Fibroblast of the conjunctiva (primary cell): ENCODE data around the gene ADRA1B.
"Not testable (repeated sequence)": the region's sequence is repeated elsewhere in the genome, so short reads cannot be mapped to it uniquely, and the experiment has no call there.

Source experiments
- DNase-seq: peaks from one replicate; pipeline ENCODE4 v3.0.0-alpha.2; 2010; ENCODE audit warnings: low read depth

The ADRA1B gene

DNA sequence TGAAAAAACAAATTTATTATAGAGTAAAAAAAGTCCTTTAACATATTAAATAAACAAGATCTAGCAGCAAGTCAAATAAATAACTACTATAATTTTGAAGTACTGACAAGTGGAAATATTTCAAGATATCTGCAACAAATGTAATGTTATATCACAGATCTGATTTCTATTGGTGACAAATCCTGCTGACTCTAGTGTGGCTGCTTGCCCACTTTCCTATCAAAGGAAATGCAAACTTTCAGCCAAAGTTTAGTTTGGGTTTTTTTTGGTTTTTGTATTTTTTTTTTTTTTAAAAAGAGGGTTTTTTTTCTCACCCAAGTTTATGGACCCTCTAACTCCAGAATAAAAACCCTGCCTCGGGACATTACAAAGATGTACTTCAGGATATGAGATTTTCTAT is 12.9 kb downstream of the ADRA1B start:
- no peak for DNase-seq

- no peak for DNase-seq
Observed at GRCh38 chr5:159933531-159934485, 17.5 kb downstream of the ADRA1B start.

DNA sequence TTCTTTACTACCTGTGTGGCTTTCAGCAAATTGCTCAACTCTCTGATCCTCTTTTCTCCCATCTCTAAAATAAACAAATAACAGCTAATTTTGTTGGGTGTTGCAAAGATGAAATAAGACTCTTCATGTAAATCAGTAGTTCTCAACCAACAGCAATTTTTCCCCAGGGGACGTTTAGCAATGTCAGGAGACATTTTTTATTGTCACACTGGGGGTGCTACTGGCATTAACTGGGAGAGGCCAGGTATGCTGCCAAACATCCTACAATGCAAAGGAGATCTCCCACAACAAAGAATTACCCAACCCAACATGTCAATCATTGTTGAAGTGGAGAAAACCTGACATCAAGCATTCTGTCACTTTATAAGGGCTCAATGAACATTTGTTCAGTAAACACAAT is 19.7 kb downstream of the ADRA1B start:
- DNase-seq: no peak

DNA sequence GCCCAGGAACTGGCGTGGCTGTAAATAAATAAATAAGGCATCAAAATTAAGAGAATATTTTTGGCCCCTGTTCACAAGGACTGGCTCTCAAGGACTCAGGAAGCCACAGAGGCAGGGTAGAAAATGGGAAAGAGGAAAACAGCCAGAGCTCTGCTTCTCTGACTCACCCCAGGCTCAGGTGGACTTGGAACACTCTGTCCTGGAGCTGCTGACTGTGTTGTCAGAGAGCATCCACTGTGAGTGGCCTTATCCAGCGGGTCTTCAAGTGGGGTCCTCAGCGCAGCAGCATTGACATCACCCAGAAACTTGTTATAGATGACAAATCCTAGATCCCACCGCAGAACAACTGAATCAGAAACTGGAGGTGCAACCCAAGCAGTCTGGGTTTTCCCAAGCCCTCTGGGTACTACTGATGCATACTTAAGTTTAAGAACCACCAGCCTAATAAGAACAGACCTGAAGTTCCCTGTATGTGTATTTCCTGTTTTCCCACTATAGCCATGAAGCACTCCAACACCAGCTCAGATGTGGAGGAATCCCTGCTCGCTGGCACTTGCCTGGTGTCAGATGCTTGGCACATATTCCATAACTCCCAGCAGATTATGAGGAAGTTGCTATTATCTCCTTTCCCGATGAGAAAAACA is 20.5 kb downstream of the ADRA1B start:
- no peak for DNase-seq

DNA sequence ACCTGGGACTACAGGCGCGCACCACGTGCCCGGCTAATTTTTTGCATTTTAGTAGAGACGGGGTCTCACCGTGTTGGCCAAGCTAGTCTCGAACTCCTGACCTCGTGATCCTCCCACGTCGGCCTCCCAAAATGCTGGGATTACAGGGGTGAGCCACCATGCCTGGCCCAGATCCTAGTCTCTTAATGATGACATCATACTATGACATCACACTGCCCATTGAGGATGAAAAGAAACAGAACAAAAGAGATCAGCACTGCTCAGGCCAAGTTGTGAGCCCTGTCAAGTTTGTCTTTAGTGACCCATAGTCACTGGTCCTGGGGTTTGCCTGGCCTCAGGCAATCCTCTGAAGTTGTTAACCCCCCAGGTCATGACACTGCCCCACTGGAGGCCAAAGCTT is 21.3 kb downstream of the ADRA1B start:
- no peak for DNase-seq

GRCh38 chr5:159943326-159943725 is 27.0 kb downstream of the ADRA1B start:
- no peak for DNase-seq

DNA sequence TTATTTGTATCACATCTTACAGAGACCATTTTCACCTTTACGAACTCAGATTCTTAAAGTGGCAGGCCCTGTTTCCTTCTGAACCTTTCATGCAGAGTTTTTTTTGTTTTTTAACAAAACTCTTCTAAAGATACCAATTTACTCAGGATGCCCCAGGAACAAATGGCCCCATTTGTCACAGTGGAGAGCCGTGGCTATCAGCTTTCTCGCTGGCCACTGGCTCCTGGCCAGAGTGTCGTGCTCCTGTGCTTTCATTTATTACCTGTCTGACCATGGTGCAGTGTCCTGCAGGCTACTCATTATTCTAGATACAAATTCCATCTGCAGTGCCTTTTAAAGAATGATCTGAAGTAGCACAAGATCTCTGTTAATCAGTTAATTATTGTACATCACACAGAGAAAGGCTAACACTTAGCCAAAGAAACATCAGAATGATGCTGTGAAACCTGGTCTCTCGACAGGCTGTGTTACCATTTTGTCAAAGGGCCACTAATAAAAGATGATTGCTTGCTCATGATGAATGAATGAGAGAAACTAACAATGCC is 27.8 kb downstream of the ADRA1B start:
- DNase-seq: no peak

GRCh38 chr5:159945359-159945758 is 29.1 kb downstream of the ADRA1B start:
- DNase-seq: no peak

- DNase-seq: no peak
Observed at GRCh38 chr5:159947708-159948358, 31.6 kb downstream of the ADRA1B start.

DNA sequence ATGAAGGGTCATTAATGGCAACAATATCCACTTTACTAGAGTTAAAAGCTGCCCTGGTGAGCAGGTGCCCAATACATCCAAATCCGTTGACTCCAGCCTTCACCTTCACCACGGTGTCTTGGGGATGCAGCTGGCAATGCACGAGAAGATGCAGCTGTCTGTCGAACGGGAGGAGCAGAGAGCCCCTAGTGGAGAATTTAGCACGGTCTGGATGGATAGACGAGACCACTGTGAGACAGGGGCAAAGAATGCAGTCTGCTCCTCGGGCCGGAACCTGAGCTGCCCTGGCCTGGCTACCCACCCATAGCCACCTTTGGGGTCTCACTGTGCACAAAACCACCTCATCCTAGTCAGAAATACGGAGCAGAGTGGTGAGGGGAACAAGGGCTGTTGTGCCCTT is 35.1 kb downstream of the ADRA1B start:
- no peak for DNase-seq

DNA sequence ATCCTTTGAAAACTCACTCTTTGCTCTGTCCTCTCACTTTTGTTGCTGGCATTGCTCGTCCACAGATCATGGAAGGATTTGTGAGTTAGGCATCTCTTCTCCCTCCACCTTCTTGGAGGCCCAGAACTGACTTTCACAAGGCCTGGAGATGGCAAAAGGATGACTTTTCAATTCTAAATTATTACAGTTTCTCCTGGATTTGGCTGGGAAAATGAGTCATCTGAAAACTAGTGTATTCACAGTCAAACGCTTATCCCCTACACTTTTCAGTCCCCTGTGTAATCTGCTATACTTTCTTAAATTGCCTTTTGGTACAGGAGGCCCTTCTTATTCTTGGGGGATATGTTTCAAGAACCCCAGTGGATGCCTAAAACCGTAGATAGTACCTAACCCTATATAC is 35.6 kb downstream of the ADRA1B start:
- no peak for DNase-seq

DNA sequence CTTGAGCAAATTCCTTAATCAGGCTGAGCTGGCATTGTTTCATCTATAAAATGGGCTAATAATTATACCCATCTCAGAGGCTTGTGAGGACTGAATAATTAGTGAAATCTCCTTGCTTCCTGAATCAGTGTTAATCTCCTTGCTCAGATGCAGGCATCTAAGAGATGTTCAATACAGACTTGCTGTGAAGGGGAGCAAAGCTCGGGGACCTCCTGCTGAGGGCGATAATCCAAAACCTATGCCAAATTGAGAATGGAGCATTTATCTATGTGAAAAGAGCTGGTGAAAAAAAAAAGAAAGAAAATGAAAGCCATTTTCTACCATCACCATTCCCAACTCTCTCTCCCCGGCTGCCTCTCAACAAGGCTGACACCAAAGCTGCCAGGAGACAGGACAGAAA is 37.3 kb downstream of the ADRA1B start:
- no peak for DNase-seq

DNA sequence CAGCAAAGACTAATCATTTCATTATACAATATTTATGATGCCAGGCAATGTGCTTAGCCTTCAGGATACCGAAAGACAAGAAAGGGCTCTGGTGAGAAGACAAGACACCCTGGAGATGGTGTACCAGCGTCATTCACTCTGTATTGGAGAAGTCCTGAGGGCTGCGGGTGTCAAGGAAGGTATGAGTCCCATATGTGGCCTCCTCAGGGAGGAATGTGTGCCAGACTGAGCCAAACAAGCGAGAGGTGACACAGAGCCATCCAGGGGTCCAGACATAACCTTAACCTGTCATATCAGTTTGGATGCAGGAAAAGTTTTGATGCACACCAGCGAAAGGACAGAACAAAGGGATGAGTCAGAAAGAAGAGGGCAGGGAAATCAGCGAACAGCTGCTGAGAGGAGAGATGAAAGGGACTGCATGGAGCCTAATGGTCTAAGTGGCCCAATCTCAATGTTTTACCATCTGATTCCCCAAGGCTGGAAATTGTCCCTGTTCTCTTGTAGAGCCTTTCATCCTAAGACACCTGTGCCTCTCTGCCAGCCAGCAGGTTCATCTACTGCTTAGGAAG is 38.9 kb downstream of the ADRA1B start:
- no peak for DNase-seq

DNA sequence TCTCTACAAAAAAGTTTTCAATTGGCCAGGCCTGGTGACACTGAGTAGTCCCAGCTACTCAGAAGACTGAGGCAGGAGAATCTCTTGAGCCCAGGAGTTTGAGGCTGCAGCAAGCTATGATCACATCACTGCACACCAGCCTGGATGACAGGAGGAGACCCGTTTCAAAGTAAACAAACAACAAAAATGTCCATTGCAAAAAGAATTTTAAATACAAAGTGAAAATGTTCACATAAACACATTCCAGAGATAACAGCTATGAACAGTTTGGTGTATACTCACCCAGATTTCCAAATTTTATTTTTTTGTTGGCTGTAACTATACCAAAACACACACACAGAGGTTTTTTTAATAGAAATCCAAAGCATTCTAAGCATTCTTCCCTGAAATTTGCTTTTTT is 39.8 kb downstream of the ADRA1B start:
- DNase-seq: no peak

DNA sequence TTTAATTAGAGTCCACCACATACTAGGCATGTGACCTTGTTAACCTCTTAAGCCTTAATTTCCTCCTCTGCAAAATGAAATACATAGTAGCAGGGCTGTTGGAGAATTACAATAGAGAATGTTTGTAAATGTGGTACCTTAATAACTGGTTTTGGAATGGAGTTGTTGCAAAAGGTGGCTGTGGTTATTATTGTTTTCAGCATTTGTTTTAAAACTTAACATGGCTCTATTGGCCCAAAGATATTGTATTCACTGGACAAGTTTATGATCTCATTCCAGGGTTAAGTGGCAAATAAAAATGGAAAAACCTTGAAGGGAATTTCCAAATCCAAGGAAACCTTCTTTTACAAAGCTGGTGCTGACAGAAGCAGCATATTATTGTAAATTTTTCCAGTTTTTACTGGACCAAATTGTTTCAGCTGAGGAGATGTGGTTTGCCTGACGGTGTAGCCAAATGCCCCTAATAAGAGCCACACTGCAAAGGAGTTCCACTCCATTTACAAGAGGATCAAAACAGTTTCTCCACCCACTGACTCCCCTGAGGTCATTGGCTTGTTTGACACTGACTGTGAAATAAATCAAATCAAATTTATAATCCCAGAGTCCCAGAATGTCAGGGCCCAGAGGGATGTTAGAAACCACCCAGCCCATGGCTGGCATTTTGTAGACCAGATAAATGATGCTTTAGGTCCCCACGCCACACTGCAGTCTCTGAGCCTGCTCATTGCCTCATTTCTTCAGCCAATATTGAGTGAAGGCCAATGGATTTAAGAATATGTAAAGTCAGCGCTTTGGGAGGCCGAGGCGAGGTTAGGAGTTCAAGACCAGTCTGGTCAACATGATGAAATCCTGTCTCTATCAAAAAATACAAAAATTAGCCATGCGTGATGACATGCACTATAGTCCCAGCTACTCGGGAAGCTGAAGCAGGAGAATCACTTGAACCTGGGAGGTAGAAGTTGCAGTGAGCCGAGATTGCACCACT is 45.2 kb downstream of the ADRA1B start:
- DNase-seq: no peak

GRCh38 chr5:159962214-159962613 is 45.9 kb downstream of the ADRA1B start:
- DNase-seq: no peak

DNA sequence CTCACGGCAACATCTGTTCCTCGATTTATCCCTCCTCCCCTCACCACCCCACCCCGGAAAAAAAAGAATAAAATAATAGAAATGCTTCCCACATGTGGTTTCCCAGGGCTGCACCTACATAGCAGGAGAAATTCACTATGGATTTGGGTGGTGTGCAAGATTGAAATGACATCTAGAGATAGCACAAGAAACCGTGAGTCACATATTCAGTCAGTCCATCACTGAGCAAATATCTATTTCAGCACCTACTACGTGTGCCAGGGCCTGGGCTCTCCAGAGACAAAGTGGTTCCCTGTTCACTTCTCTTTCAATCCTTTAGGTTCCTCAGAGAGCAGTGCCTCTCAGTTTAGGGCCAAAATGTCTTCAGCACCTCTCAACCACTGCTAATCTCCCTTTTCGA is 47.7 kb downstream of the ADRA1B start:
- no peak for DNase-seq

DNA sequence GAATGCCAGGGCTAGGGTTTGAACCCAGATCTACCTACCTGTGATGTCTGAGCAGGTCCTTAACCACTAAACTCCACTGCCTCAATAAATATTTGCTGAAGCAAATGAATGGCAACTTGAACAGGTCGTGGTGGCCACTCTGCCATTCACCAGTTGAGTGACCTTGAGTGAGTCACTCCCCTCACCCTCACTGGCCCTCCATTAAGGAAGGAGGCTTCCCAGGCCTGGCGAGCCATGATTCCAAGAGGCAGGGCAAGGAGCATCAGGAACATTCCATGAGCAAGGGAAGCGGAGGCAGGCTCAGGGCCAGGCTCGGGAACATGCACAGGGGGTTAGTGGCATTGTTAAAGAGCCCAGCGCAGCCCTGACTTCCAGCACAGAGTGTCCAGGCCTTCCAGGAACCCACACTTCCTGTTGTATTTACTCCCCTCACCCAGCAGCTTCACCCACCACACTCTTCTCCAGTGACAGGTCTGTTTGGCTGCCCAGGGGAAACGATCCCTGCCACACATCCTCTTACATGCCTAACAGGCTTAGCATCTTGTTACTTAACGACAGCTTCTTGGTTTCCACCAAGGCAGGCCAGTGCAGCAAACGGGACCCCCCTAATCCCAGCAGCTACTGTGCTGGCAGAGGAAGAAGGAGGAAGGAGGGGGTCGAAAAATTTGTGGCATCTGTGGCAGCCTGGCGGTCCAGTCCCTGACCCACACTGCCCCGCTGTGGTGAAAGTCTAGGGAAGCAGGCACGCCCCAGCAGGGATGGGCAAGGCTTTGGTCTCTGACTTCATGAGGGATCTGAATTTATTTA is 49.0 kb downstream of the ADRA1B start:
- peak; percentile 43 for DNase-seq

GRCh38 chr5:159965838-159966128 is 49.5 kb downstream of the ADRA1B start:
- not testable (repeated sequence) for DNase-seq

DNA sequence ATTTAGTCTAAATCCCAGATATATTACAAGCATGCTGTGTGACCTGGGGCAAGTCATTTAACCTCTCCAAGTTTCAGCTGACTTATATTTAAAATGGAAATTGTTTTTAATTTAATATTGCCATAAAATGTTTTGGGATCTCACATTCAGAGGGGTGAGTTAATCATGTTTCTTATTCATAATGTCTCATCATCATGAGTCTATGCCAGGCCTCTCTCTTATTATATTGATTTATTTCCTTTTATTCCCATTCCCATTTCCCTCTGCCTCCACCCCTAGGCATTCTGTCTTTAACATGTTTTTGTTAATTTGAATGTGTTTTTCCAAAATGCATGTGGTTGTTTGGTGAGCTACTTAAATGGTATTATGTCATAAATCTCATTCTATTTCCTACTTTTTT is 53.7 kb downstream of the ADRA1B start:
- DNase-seq: no peak

DNA sequence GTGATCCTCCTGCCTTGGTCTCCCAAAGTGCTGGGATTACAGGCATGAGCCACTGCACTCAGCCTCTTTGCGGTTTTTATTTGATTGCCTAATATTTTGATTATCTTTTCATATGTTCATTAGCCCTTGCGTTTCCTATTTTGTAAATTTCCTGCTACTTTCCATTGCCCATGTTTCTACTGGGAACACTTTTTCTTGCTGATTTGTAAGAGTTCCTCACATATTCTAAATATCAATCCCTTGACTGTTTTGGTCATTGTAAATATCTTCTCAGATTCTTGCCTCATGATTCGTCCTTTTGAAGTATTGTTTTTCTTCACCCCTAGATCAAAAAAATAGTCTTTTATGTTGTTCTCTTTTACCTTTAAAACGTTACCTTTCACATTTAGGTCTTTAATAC is 54.8 kb downstream of the ADRA1B start:
- DNase-seq: no peak
